Posterior cingulate gyrus (tissue), 11 donors: ENCODE results near the gene ANTXR1.

ENCODE experiments used
- DNase-seq, 10 donors: peaks; one replicate each; pipeline versions ENCODE4 v3.0.0 to v3.0.0-alpha.2; 2020 to 2021; ENCODE audit warnings: mixed read lengths in 3 of 10
- intact Hi-C: fragments of 100-400 bp; cut with DNase I; formaldehyde crosslinking; loops from one replicate; pipeline ENCODE4 v1.15.1; 2023

The ANTXR1 gene

DNA sequence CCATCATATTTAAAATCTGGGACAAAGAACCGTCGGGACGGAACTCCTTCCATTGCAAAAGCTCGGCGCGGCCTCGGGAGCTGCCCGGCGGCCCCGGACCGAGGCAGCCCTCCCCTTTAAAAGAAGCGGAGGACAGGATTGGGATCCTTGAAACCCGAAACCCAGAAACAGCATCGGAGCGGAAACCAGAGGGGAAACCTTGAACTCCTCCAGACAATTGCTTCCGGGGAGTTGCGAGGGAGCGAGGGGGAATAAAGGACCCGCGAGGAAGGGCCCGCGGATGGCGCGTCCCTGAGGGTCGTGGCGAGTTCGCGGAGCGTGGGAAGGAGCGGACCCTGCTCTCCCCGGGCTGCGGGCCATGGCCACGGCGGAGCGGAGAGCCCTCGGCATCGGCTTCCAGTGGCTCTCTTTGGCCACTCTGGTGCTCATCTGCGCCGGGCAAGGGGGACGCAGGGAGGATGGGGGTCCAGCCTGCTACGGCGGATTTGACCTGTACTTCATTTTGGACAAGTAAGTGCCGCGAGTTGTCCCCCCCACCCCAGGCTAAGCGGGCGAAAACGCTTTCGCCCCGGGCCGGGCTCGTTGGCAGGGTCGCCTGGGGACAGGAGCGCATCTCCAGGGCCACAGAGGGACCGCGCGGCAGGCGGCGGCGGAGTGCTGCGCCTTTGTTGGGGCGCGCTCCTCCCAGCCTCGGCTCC is at the start of gene ANTXR1:
Gene ANTXR1, plus strand, starts transcription at position 38 of the 698 bp plus-strand sequence. Its CDS starts 321 bp downstream, at position 359.
- intact Hi-C loops = loop anchor here (2.0 kb wide), 1 partner anchor 294 kb away; no protein-coding TSS in a partner anchor
- DNase-seq = peak; percentile 15 to 92 (median 57)

DNA sequence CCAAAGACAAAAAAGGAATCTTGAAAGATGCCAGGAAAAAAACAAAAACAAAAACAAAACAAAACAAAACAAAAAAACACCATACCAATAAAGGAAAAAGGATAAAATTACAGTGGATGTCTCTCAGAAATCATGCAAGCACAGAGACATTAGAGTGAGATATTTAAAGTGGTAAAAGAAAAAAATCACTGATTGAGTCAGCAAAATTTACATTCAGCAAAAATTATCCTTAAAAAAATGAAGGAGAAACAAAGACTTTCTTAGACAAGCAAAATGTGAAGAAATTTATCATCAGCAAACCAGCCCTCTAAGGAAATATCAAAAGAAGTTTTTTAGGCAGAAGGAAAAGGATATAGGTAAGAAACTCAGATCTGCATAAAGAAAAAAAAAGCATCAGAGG is 48.7 kb upstream of the ANTXR1 start:
- intact Hi-C loops = no loop called here
- no peak for DNase-seq

DNA sequence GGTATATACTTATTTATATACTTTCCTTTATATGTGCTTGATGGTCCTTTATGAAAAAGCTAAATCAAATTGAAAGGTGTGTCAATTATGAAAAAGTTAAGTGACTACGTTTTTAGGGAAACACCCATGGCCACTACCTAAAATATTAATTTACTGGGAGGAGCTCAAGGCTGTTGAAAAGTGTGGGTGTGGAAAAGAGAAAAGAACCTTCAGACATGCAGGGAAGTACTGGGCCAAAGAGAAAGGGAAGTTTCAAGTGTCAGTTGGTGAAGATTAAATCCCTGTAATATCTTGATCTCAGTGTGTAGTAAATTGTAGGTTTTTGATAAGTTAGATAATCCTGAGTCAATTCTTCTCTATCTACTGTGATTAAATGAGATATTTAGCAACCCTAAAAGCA is 44.8 kb upstream of the ANTXR1 start:
- DNase-seq = no peak
- intact Hi-C loops = no loop called here

GRCh38 chr2:68969736-68970490 is 43.1 kb upstream of the ANTXR1 start:
- DNase-seq = no peak
- intact Hi-C loops = no loop called here

DNA sequence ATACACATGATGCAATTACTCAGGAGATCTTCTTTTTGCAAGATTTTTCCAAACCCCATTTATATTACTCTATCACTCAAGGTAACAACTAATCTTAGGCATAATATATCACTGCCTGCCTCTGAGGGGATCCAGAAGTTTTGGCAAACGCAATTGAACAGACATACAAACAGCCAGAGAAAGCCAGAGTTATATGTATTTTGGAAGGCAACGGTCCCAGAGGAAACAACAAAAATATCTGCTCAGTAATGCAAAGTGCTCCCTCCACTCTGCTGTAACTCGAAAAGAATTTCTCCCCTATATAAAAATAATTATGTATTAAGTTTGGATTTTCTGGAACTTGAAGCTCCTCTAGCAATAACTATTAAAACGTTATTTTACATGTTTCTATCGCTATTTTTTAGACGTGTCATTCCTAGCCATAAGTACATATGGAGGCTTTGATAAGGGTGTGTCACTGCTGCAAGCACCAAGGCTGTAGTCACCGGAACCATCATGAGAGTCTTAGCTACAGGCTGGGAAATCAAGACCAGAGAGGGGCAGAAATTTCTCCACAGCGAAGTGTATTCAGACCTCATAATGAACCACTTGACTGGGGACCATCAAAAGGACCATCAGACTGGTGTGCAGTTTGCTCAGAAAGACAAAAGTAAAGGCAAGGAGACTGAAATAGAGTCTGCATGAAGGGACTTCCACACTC is 42.3 kb upstream of the ANTXR1 start:
- no peak for DNase-seq
- intact Hi-C loops = no loop called here

DNA sequence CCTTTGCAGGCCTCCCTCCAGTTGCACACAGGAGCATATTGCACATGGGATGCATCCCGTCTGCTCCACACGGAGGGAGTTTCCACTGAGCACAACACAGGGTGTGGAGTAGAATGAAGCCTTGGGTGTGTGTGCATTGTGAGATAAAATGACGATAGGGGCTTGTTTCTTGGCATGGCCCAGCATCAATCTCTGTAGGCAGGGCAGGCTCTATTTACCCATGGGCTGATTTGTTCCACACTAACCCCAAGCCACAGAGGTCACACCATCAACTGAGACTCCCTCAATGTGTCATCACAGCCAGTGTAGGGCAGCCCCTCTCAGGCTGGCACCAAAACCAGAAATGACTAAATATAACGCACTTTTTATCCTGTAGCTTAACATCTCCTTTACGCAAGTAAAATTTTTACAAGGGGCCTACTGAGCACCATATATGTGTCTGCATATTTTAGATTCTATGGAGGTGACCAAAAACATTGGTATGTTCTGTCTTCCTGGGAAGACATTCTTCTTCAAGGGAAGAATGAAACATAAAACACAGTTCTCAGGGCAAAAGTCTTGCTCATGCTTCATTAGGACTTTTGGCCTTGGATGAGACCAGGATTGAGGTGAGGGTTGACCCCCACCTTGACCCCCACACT is 41.3 kb upstream of the ANTXR1 start:
- no peak for DNase-seq
- intact Hi-C loops = no loop called here

GRCh38 chr2:68974251-68974650 is 38.7 kb upstream of the ANTXR1 start, which contains the start of gene GKN1:
Gene GKN1 (plus strand): TSS chr2:68974636. CDS start chr2:68974678, 42 bp downstream.
- no peak for DNase-seq
- intact Hi-C loops = no loop called here

DNA sequence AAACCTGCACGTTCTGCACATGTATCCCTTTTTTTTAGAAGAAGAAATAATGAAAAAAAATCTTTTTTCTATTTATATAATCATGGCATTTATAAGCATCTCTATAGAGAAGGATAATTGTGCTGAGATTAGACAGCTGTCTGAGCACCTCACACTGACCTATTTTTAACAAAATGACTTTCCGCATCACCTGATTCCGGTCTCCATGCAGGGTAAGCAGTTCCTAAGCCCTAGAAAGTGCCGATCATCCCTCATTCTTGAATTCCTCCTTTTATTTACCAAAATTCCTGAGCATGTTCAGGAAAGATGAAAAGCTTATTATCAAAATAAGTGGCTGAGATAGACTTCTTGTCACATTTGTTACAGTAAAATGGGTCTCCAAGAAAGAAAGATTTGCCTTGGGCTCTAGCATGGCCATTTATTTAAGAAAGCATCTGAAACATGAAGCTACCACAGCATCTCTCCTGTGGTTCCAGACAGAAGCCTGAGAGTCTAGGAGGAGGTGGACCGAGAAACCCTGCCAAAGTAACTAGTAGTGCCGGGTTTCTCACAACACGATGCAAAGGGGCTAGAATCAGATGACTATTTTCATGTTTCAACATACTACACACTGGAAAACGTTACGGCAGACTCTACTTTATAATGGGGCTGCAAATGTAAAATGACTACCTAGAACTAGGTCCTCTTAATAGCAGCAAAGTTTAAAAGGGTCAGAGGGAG is 37.9 kb upstream of the ANTXR1 start:
- DNase-seq = no peak

GRCh38 chr2:68975844-68976243 is 37.1 kb upstream of the ANTXR1 start:
- intact Hi-C loops = no loop called here
- no peak for DNase-seq

More for the DNA sequence above, 37.9 kb upstream of the ANTXR1 start:
- intact Hi-C loops = no loop called here

GRCh38 chr2:68977453-68977852 is 35.5 kb upstream of the ANTXR1 start:
- intact Hi-C loops = no loop called here
- no peak for DNase-seq

DNA sequence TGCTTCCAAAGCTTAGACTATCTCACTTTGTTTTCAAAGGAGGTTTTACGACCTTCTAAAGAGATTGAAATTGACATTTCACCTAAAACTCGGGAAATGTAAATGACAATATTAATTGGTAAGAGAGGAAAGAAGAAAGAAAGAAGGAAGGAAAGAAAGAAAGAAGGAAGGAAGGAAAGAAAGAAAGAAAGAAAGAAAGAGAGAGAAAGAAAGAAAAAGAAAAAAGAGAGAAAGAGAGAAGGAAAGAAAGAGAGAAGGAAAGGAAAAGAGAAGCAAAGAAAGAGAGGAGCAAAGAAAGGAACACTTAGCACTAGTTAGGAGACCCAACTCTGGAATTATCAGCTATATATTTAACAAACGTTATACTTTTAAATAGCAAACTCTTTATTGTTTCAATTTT is 34.9 kb upstream of the ANTXR1 start:
- DNase-seq = no peak
- intact Hi-C loops = no loop called here

- intact Hi-C loops = no loop called here
- no peak for DNase-seq
Observed at GRCh38 chr2:68980956-68981355, 32.0 kb upstream of the ANTXR1 start.

- DNase-seq = peak in 3 of 10 donors; percentile 17 to 77 (median 67)
- intact Hi-C loops = no loop called here
Observed at GRCh38 chr2:68987021-68987503, 25.9 kb upstream of the ANTXR1 start.

GRCh38 chr2:68989035-68989434 is 23.9 kb upstream of the ANTXR1 start:
- intact Hi-C loops = no loop called here
- no peak for DNase-seq

- no peak for DNase-seq
- intact Hi-C loops = no loop called here
Observed at GRCh38 chr2:68992341-68992740, 20.6 kb upstream of the ANTXR1 start.

- intact Hi-C loops = no loop called here
- DNase-seq = no peak
Observed at GRCh38 chr2:68992933-68993332, 20.0 kb upstream of the ANTXR1 start.

DNA sequence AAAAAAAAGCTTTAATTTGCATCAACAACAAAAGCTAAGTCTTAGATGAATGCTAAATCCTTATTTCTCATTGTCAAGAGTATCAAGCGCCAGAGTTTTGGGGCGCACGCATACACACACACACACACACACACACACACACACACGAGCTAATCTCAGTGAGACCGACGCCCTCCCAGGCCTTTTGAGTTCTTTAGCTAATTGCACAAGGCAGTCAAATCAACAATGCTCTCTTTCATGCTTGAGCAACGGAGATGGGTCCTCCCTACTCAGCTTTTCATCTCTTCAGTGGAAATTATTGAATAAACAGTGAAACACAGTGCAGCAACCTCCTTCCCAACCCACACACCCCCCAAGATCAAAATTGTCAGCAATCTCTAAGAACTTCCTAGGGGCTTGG is 19.3 kb upstream of the ANTXR1 start:
- intact Hi-C loops = no loop called here
- DNase-seq = no peak

GRCh38 chr2:68994864-68995263 is 18.1 kb upstream of the ANTXR1 start:
- intact Hi-C loops = no loop called here
- no peak for DNase-seq

DNA sequence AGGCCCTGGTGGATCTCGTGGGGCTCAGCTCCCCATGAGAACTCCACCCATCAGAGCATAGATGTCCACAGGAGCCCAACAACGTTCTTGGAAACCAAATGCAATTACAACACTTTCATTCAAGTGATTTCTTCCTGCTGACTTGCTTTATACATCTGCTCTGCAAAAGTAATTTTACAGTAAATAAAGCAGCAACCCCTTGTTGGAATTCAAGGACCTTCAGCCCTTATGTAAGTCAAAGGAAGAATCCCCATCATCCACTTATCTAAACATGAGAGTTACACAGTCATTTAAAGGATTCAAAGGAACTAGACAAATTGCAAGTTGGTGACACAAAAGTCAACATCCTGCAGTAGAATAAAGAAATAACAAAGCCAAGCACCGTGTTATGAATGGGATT is 17.1 kb upstream of the ANTXR1 start:
- intact Hi-C loops = no loop called here

DNA sequence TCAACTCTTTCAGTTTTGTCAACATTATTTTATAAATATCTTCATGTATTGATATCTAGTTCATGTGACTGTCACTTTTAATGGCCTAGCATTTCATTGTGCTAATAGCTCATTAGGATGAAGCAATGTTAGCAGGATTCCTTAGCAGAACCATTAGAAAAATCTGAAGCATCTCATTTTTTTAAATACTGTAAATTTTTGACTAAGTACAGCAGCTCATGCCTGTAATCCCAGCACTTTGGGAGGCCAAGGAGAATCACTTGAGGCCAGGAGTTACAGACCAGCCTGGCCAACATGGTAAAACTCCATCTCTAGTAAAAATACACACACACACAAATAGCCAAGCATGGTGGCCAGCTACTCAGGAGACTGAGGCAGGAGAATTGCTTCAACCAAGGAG is 15.6 kb upstream of the ANTXR1 start:
- DNase-seq = no peak
- intact Hi-C loops = no loop called here

More for the DNA sequence above, 17.1 kb upstream of the ANTXR1 start:
- no peak for DNase-seq
